SK-N-MC (cell line): Measurements from ENCODE around the gene IPO11.
"Not testable (repeated sequence)": the region's sequence is repeated elsewhere in the genome, so short reads cannot be mapped to it uniquely, and the experiment has no call there.

Experiments used
- DNase-seq: peaks from one replicate; pipeline ENCODE4 v3.0.0-alpha.2; 2011; ENCODE audit warnings: low read depth, low spot score
- H3K27ac ChIP-seq: fragments of 200-600 bp; sonication (generic); 2 replicates; pipeline ENCODE4 v1.5.1; 2016; ENCODE audit warnings: mixed run types
- H3K36me3 ChIP-seq: fragments of 200-600 bp; sonication (generic); 2 replicates; pipeline ENCODE4 v1.6.1; 2017; ENCODE audit warnings: antibody characterized with exemption, low read length, mixed read lengths; ENCODE audit not compliant: insufficient read depth
- H3K4me3 ChIP-seq: fragments of 200-600 bp; sonication (generic); 2 replicates; pipeline ENCODE4 v1.5.1; 2016
- H3K9ac ChIP-seq: fragments of 200-600 bp; sonication (generic); 2 replicates; pipeline ENCODE4 v1.8.0; 2017; ENCODE audit warnings: mixed run types, mixed read lengths; ENCODE audit not compliant: insufficient read length
- H3K9me3 ChIP-seq: fragments of 200-600 bp; sonication (generic); 2 replicates; pipeline ENCODE4 v1.6.1; 2017; ENCODE audit warnings: low read depth, mild to moderate bottlenecking, antibody characterized with exemption, low read length, moderate library complexity, mixed read lengths
- EZH2 ChIP-seq: fragments of 200-600 bp; sonication (generic); IDR thresholded peaks from one replicate; pipeline ENCODE4 v1.6.1; 2017; ENCODE audit warnings: antibody characterized with exemption
- FOXP2 ChIP-seq: optimal IDR thresholded peaks from 2 replicates; pipeline ENCODE3; 2011; ENCODE audit warnings: mild to moderate bottlenecking, moderate library complexity; ENCODE audit not compliant: insufficient read depth; ENCODE audit errors: extremely low read length, control extremely low read depth
- POLR2AphosphoS5 ChIP-seq: IDR thresholded peaks from 2 replicates; pipeline ENCODE4 v1.6.1; 2012; ENCODE audit warnings: mild to moderate bottlenecking, low read depth, low read length, borderline replicate concordance

Gene IPO11

GRCh38 chr5:62614355-62614754 lies 201.8 kb downstream of the IPO11 start:
- Histone ChIP-seq H3K9me3 (no peaks in the 10 kb centered on the region), H3K9ac (no peak overlapping the region), H3K4me3 (no peak overlapping the region), H3K27ac (no peak overlapping the region), H3K36me3 (no peaks in the 10 kb centered on the region)
- no peak for DNase-seq
- no peak for TF ChIP-seq POLR2AphosphoS5
- TF ChIP-seq EZH2 = no peak
- no peak for TF ChIP-seq FOXP2

DNA sequence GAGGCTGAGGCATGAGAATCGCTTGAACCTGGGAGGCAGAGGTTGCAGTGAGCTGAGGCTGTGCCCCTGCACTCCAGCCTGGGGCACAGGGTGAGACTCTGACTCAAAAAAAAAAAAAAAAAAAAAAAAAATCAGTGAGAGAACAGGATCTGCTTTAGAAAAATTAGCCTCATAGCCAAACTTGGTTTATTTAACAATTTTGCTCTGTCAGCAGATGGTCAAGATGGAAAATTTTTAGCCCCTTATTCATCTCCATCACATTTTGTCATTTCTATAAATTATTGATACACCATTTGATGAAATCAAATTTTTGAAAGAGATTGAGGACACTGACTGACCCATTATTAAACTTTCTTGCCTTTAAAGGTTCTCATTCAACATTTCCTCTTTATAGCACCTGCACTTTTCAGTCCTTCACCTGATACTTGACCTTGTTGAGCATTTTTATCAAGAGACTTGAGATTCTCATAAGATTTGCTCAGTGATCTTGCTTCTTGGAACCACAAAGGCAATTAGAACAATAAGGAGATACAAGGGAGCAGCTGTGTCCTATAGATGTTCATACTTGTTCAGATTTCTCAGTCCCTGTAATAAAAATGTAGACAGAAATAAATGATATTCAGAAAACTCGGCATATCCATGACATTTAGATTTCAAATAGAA lies 204.2 kb downstream of the IPO11 start:
- DNase-seq = no peak
- no peaks in the 10 kb centered on the region for H3K9me3 ChIP-seq
- TF ChIP-seq EZH2 (no peak), FOXP2 (no peak), POLR2AphosphoS5 (no peak)
- no peak overlapping the region for H3K4me3 ChIP-seq
- H3K9ac ChIP-seq = no peak overlapping the region
- no peak overlapping the region for H3K27ac ChIP-seq
- no peaks in the 10 kb centered on the region for H3K36me3 ChIP-seq

- H3K9ac ChIP-seq = no peak overlapping the region
- H3K9me3 ChIP-seq = no peaks in the 10 kb centered on the region
- no peak for DNase-seq
- no peaks in the 10 kb centered on the region for H3K36me3 ChIP-seq
- no peak for TF ChIP-seq EZH2
- TF ChIP-seq FOXP2 = no peak
- TF ChIP-seq POLR2AphosphoS5 = no peak
- no peak overlapping the region for H3K27ac ChIP-seq
- no peak overlapping the region for H3K4me3 ChIP-seq
These were observed 205.4 kb downstream of the IPO11 start for GRCh38 chr5:62617943-62618342.

DNA sequence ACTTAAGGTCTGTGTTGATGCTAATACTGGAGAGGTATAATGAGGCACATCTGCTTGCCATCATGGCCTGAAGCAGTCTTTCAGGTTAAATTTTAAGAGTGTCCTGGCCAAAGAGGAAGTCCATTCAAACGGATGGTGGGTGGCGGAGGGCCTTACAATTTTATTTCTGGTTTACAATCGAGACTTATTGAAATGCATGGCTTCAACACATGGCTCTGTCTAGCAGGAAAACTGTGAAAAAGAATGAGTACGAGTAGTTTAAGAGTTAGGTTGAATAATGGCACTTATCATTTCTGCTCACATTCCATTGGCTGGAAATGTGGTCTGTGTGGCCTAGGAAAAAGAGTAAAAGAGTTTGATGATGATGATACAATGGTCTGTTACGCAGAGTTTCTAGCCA lies 208.2 kb downstream of the IPO11 start:
- Histone ChIP-seq H3K27ac (no peak overlapping the region), H3K36me3 (no peaks in the 10 kb centered on the region), H3K4me3 (no peak overlapping the region), H3K9me3 (no peaks in the 10 kb centered on the region), H3K9ac (no peak overlapping the region)
- TF ChIP-seq EZH2 (no peak), FOXP2 (no peak), POLR2AphosphoS5 (no peak)
- no peak for DNase-seq

- H3K27ac ChIP-seq = no peak overlapping the region; the same call in 1 of the 2 replicates
- H3K9ac ChIP-seq = no peak overlapping the region
- no peak for TF ChIP-seq FOXP2
- no peak for TF ChIP-seq POLR2AphosphoS5
- no peak for TF ChIP-seq EZH2
- H3K4me3 ChIP-seq = no peak overlapping the region
- no peaks in the 10 kb centered on the region for H3K9me3 ChIP-seq
- no peaks in the 10 kb centered on the region for H3K36me3 ChIP-seq
- no peak for DNase-seq
These were observed 208.7 kb downstream of the IPO11 start for GRCh38 chr5:62621280-62621679.

DNA sequence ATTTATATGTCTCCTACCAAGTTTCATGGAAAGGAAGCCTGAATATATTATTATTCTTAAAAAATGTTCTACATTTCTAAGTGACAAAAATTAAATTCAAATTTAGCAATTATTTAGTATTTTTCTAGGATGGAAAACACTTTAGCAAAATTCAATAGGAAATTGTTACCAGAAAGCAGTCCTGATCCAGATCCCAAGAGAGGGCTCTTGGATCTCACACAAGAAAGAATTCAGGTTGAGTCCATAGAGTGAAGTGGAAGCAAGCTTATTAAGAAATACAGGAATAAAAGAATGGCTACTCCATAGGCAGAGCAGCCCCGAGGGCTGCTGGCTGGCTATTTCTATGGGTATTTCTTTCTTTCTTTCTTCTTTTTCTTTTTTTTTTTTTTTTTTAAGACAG lies 210.7 kb downstream of the IPO11 start:
- TF ChIP-seq POLR2AphosphoS5 = no peak
- TF ChIP-seq EZH2 = no peak
- TF ChIP-seq FOXP2 = no peak
- H3K4me3 ChIP-seq = no peak overlapping the region

DNA sequence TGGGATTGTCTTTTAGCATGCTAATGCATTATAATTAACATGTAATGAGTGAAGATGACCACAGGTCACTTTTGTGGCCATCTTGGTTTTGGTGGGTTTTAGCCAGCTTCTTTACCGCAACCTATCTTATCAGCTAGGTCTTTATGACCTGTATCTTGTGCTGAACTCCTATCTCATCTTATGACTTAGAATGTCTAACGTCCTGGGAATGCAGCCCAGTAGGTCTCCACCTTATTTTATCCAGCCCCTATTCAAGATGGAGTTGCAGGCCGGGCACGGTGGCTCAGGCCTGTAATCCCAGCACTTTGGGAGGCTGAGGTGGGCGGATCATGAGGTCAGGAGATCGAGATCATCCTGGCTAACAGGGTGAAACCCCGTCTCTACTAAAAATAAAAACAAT lies 211.9 kb downstream of the IPO11 start:
- H3K4me3 ChIP-seq, H3K36me3 ChIP-seq, DNase-seq, H3K9me3 ChIP-seq, H3K27ac ChIP-seq, H3K9ac ChIP-seq: not testable (repeated sequence)

More for the DNA sequence above, 210.7 kb downstream of the IPO11 start:
- Histone ChIP-seq H3K36me3 (no peaks in the 10 kb centered on the region; the same call in 1 of the 2 replicates), H3K27ac (no peak overlapping the region), H3K9me3 (no peaks in the 10 kb centered on the region), H3K9ac (no peak overlapping the region)
- no peak for DNase-seq

DNA sequence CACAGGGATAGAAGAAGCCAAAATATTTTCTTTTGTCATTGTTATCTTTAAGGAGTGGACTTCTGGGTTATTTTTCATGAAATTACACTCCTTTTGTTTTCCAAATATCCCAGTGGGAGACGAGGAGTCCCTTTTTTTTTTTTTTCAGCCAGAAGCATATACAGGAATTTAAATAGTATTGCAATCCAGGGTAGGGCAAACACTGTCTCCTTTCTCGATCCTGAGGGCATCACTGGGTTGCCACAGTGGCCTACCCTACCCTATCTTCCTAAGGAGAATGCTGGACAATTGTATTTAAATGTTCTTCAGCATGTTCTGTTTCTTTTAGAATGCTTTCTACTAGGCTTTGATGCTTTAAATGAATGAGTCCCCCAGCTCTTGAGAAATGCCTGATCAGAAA lies 214.0 kb downstream of the IPO11 start:
- Histone ChIP-seq H3K9ac (no peak overlapping the region), H3K9me3 (no peaks in the 10 kb centered on the region), H3K27ac (no peak overlapping the region), H3K36me3 (no peaks in the 10 kb centered on the region; the same call in 1 of the 2 replicates), H3K4me3 (no peak overlapping the region)
- TF ChIP-seq POLR2AphosphoS5 (no peak), EZH2 (no peak), FOXP2 (no peak)
- DNase-seq = no peak

GRCh38 chr5:62627121-62627520 lies 214.6 kb downstream of the IPO11 start:
- DNase-seq = no peak
- Histone ChIP-seq H3K9ac (no peak overlapping the region), H3K36me3 (no peaks in the 10 kb centered on the region; the same call in 1 of the 2 replicates), H3K9me3 (no peaks in the 10 kb centered on the region), H3K4me3 (no peak overlapping the region), H3K27ac (no peak overlapping the region)
- TF ChIP-seq EZH2 (no peak), POLR2AphosphoS5 (no peak), FOXP2 (no peak)
